IMR-90 (cell line): ENCODE results near the gene ILF2. TPM values are rescaled to one million over a fixed set of nuclear protein-coding genes. Genes with fewer than 3 reads are reported as not detected.

ENCODE experiments used
- ATAC-seq: fragments of 200-7000 bp; cut with Tn5 transposase; 2 replicates; pipeline ENCODE4 v1.9.1; 2020; ENCODE audit warnings: low read depth, mild to moderate bottlenecking, moderate library complexity
- BruUV-seq: library from RNA; stranded (reverse); fragments of 400-500 nt; replicated peaks from 2 replicates; lab custom pipeline; 2021; lab: Mats Ljungman, UMichigan
- CTCF ChIA-PET: fragments of 300-600 bp; formaldehyde crosslinking; extraction: SDS; loops from one replicate; lab custom pipeline; 2021; ENCODE audit warnings: antibody characterized with exemption; lab: Yijun Ruan, JAX
- POLR2A ChIA-PET: fragments of 300-600 bp; sonication (Branson Sonifier 250); formaldehyde crosslinking; loops from one replicate; lab custom pipeline; 2022; ENCODE audit warnings: antibody characterized with exemption; ENCODE audit not compliant: unreplicated experiment; lab: Charles Lee
- DNase-seq: peaks from one replicate; pipeline ENCODE4 v3.0.0; 2013
- H2AFZ ChIP-seq: replicated peaks from 2 replicates; pipeline ENCODE3; 2013; ENCODE audit warnings: low read length, mild to moderate bottlenecking; ENCODE audit not compliant: poor library complexity
- H2AK5ac ChIP-seq: 2 replicates; pipeline ENCODE4 v1.6.1; 2013; ENCODE audit warnings: low read depth, low read length, inconsistent platforms
- H2AK9ac ChIP-seq: replicated peaks from 2 replicates; pipeline ENCODE3; 2013; ENCODE audit warnings: mild to moderate bottlenecking, low read depth, low read length, moderate library complexity; ENCODE audit not compliant: poor library complexity
- H2BK120ac ChIP-seq: 2 replicates; pipeline ENCODE4 v1.6.1; 2013; ENCODE audit warnings: low read depth, low read length, inconsistent platforms
- H2BK15ac ChIP-seq: 3 replicates; pipeline ENCODE4 v1.6.1; 2013; ENCODE audit warnings: low read depth, low read length, inconsistent platforms
- H2BK20ac ChIP-seq: 2 replicates; pipeline ENCODE4 v1.6.1; 2013; ENCODE audit warnings: low read depth, mild to moderate bottlenecking, inconsistent platforms, low read length, moderate library complexity
- H2BK5ac ChIP-seq: 2 replicates; pipeline ENCODE4 v1.6.1; 2013; ENCODE audit warnings: mild to moderate bottlenecking, low read depth, low read length, inconsistent platforms; ENCODE audit not compliant: poor library complexity, severe bottlenecking
- H3K14ac ChIP-seq: replicated peaks from 2 replicates; pipeline ENCODE4 v1.6.1; 2013; ENCODE audit warnings: low read depth, low read length, inconsistent platforms
- H3K18ac ChIP-seq: 2 replicates; pipeline ENCODE4 v1.6.1; 2013; ENCODE audit warnings: low read depth, low read length, control low read depth
- H3K23ac ChIP-seq: 2 replicates; pipeline ENCODE4 v1.6.1; 2013; ENCODE audit warnings: low read depth, low read length, inconsistent platforms
- H3K27ac ChIP-seq: 2 replicates; pipeline ENCODE4 v1.5.1; 2013; ENCODE audit warnings: mild to moderate bottlenecking, control low read depth, low read length; ENCODE audit not compliant: insufficient read depth
- H3K27me3 ChIP-seq: 2 replicates; pipeline ENCODE4 v1.6.1; 2013; ENCODE audit warnings: low read length; ENCODE audit not compliant: control insufficient read depth, insufficient read depth
- H3K36me3 ChIP-seq: 2 replicates; pipeline ENCODE4 v1.6.1; 2013; ENCODE audit warnings: low read length, mixed read lengths; ENCODE audit not compliant: control insufficient read depth, insufficient read depth
- H3K4ac ChIP-seq: 2 replicates; pipeline ENCODE4 v1.6.1; 2013; ENCODE audit warnings: low read depth, low read length, inconsistent platforms
- H3K4me1 ChIP-seq: 2 replicates; pipeline ENCODE4 v1.6.1; 2013; ENCODE audit warnings: low read length, mixed read lengths; ENCODE audit not compliant: control insufficient read depth, insufficient read depth
- H3K4me2 ChIP-seq: 2 replicates; pipeline ENCODE4 v1.6.1; 2013; ENCODE audit warnings: low read depth, mild to moderate bottlenecking, control low read depth, low read length, moderate library complexity
- H3K4me3 ChIP-seq: 2 replicates; pipeline ENCODE4 v1.5.1; 2013; ENCODE audit warnings: low read depth, mild to moderate bottlenecking, control low read depth, low read length, moderate library complexity; ENCODE audit not compliant: insufficient read depth
- H3K56ac ChIP-seq: 2 replicates; pipeline ENCODE4 v1.6.1; 2013; ENCODE audit warnings: low read length, inconsistent platforms; ENCODE audit not compliant: insufficient read depth; ENCODE audit errors: extremely low read depth
- H3K79me1 ChIP-seq, 2 experiments: 2 replicates each; pipeline ENCODE4 v1.6.1; 2013; ENCODE audit warnings: low read length in 2 of 2, inconsistent platforms in 1 of 2, low read depth in 1 of 2
- H3K9ac ChIP-seq: 2 replicates; pipeline ENCODE4 v1.6.1; 2013; ENCODE audit warnings: low read depth, low read length, control low read depth
- H3K9me1 ChIP-seq: 2 replicates; pipeline ENCODE4 v1.6.1; 2013; ENCODE audit warnings: low read length, inconsistent platforms; ENCODE audit not compliant: insufficient read depth
- H3K9me3 ChIP-seq: 2 replicates; pipeline ENCODE4 v1.6.1; 2013; ENCODE audit warnings: low read length; ENCODE audit not compliant: control insufficient read depth, insufficient read depth
- H4K20me1 ChIP-seq: 2 replicates; pipeline ENCODE4 v1.6.1; 2013; ENCODE audit warnings: low read length, inconsistent platforms; ENCODE audit not compliant: insufficient read depth
- H4K5ac ChIP-seq: 2 replicates; pipeline ENCODE4 v1.6.1; 2013; ENCODE audit warnings: mild to moderate bottlenecking, low read depth, low read length, control low read depth
- H4K8ac ChIP-seq, 2 experiments: 2 replicates each; pipeline ENCODE4 v1.6.1; 2013; ENCODE audit warnings: low read depth in 2 of 2, low read length in 2 of 2, control low read depth in 1 of 2, inconsistent platforms in 1 of 2
- H4K91ac ChIP-seq: 2 replicates; pipeline ENCODE4 v1.6.1; 2013; ENCODE audit warnings: low read depth, low read length, inconsistent platforms; ENCODE audit not compliant: insufficient read depth
- CEBPB ChIP-seq: IDR thresholded peaks from 2 replicates; pipeline ENCODE4 v1.6.1; 2012; ENCODE audit warnings: low read depth, low read length, improper control_type of control experiment
- MAFK ChIP-seq: IDR thresholded peaks from 2 replicates; pipeline ENCODE4 v1.6.1; 2012; ENCODE audit warnings: low read depth, low read length, improper control_type of control experiment
- POLR2A ChIP-seq: IDR thresholded peaks from 2 replicates; pipeline ENCODE4 v1.6.1; 2012; ENCODE audit warnings: mild to moderate bottlenecking, low read depth, low read length
- RAD21 ChIP-seq: IDR thresholded peaks from 2 replicates; pipeline ENCODE4 v1.6.1; 2012; ENCODE audit warnings: low read length, improper control_type of control experiment
- SMC3 ChIP-seq: fragments of 150-350 bp; IDR thresholded peaks from 2 replicates; pipeline ENCODE4 v1.6.1; 2016; ENCODE audit warnings: low read depth, mild to moderate bottlenecking, antibody characterized with exemption, low read length, moderate library complexity
- WGBS, 2 experiments: methylation state at CpG; one replicate each; pipeline versions ENCODE4 v1.1.5 to v1.1.7; 2013; ENCODE audit warnings: missing lambda C conversion rate in 2 of 2; ENCODE audit not compliant: insufficient read length in 1 of 2; ENCODE audit errors: extremely low coverage in 2 of 2; 5-methylcytosine and 5-hydroxymethylcytosine counted together
- dilution Hi-C: fragments of 300-500 bp; cut with HindIII; formaldehyde crosslinking; loops from one replicate; pipeline ENCODE4 v1.14.3; 2018; ENCODE audit warnings: low sequenced_read_pairs; ENCODE audit not compliant: unreplicated experiment
- in situ Hi-C: fragments of 300-500 bp; cut with MboI; formaldehyde crosslinking; loops from 3 replicates; pipeline ENCODE4 v1.14.3; 2019; ENCODE audit warnings: low sequenced_read_pairs, inconsistent platforms, mixed read lengths
- intact Hi-C: fragments of 100-400 bp; cut with micrococcal nuclease; formaldehyde crosslinking; loops from 2 replicates; pipeline ENCODE4 v1.10.0; 2022
- polyA plus RNA-seq, 3 experiments: library from polyadenylated mRNA; depleted of rRNA; stranded (reverse); fragments of >200 nt; gene quantifications; 2 replicates each; pipeline ENCODE4 v1.2.3, GENCODE V29; 2012; ENCODE audit warnings: low replicate concordance in 1 of 3
- total RNA-seq: library from RNA; depleted of rRNA; stranded (reverse); fragments of >200 nt; gene quantifications from 2 replicates; pipeline ENCODE4 v1.2.3, GENCODE V29; 2012

ILF2 gene
- total and polyA plus RNA-seq, 2 of the 4 experiments (the other 2 are of a cell fraction), result 273 to 504 TPM

- POLR2A ChIA-PET, result interaction anchor here (0.6 to 1.5 kb wide), 4 partner anchors 11 to 65 kb away, joined by 3 to 14 read pairs (median 4); no protein-coding TSS in a partner anchor
- Histone ChIP-seq H3K4me2 (no peak overlapping the region), H3K9me1 (peaks cover 8% of the 10 kb centered on the region; the same call in 1 of the 2 replicates), H3K79me1 (peaks cover 25 to 38% of the 10 kb centered on the region in 2 experiments), H3K23ac (no peak overlapping the region), H3K56ac (no peak overlapping the region), H3K9ac (no peak overlapping the region), H3K18ac (no peak overlapping the region), H2BK5ac (no peak overlapping the region), H3K4ac (no peak overlapping the region), H2AK9ac (peak overlapping the region; percentile 100), H3K4me3 (no peak overlapping the region), H4K5ac (peak overlapping the region; percentile 11; the same call in 1 of the 2 replicates), H3K27ac (no peak overlapping the region), H3K27me3 (no peaks in the 10 kb centered on the region), H4K91ac (0 out of 2 replicates have a peak overlapping the region, but pooled peaks have one; percentile 42), H2AFZ (peak overlapping the region; percentile 93), H3K9me3 (no peaks in the 10 kb centered on the region), H2BK20ac (no peak overlapping the region), H3K4me1 (peaks cover 3% of the 10 kb centered on the region), H3K14ac (no peak overlapping the region), H2AK5ac (peak overlapping the region; percentile 15; the same call in 1 of the 2 replicates), H2BK120ac (no peak overlapping the region), H4K20me1 (peaks cover 23% of the 10 kb centered on the region; the same call in 1 of the 2 replicates), H3K36me3 (peaks cover 18% of the 10 kb centered on the region), H2BK15ac (no peak overlapping the region), H4K8ac (peak overlapping the region; percentile 6 to 53; a peak in 2 of 4 replicates)
- dilution Hi-C loops (no loop called here), in situ Hi-C loops (no loop called here), intact Hi-C loops (no loop called here)
- BruUV-seq, result no TSS peak
- TF ChIP-seq SMC3, result no peak
- no peak for TF ChIP-seq RAD21
- no peak for TF ChIP-seq MAFK
- no peak for TF ChIP-seq CEBPB
- no peak for TF ChIP-seq POLR2A
- ATAC-seq, result no peak
- CTCF ChIA-PET, result interaction anchor here (1.3 to 1.6 kb wide), 5 partner anchors 15 to 122 kb away, joined by 4 to 11 read pairs (median 6); no protein-coding TSS in a partner anchor
- no peak for DNase-seq
- WGBS, 2 experiments, result 49% methylated on average over 6 of the region's 18 CpGs; no CpG with 5 or more reads in 1 of the 2 experiments
Measured at GRCh38 chr1:153633161-153633753, 37.5 kb downstream of the ILF2 start.
